Measurements from ENCODE around the gene ARHGEF37. TPM values are rescaled to one million over a fixed set of nuclear protein-coding genes. Genes with fewer than 3 reads are reported as not detected.
"Not testable (repeated sequence)": the region's sequence is repeated elsewhere in the genome, so short reads cannot be mapped to it uniquely, and the experiment has no call there.

The ARHGEF37 gene
- total and polyA plus RNA-seq, 2 of the 8 experiments (the other 6 are each of a cell fraction or from before 2014, with no cell fraction given), result 0.21 to 0.48 TPM

- H3K9me3 ChIP-seq (ENCODE audit: insufficient read depth in 2 of 2, low read depth in 1 of 2, low read length in 1 of 2); H3K23me2 ChIP-seq (ENCODE audit: low read depth, low read length); H3K4me3 ChIP-seq (ENCODE audit: extremely low read depth in 1 of 4, insufficient read depth in 2 of 4, low read depth in 3 of 4, low read length in 4 of 4); POLR2A ChIA-PET (ENCODE audit: partially characterized antibody); H2BK12ac ChIP-seq (ENCODE audit: low read depth, low read length); H4K91ac ChIP-seq (replicated peaks; ENCODE audit: insufficient read length, low read length); H2AK5ac ChIP-seq (ENCODE audit: low read depth, low read length); H3K36me3 ChIP-seq (ENCODE audit: control insufficient read depth in 2 of 4, insufficient read depth in 4 of 4, low read length in 3 of 4); H4K8ac ChIP-seq (ENCODE audit: extremely low read depth, insufficient read depth, low read length); H3K27ac ChIP-seq (ENCODE audit: low read depth, low read length); H2BK120ac ChIP-seq (replicated peaks; ENCODE audit: low read depth, low read length); H3K9ac ChIP-seq (replicated peaks in 1 of 4; ENCODE audit: extremely low read depth in 1 of 4, low read depth in 3 of 4, low read length in 3 of 4); H4K20me1 ChIP-seq (replicated peaks in 1 of 2; ENCODE audit: control insufficient read depth in 1 of 2, insufficient read depth in 2 of 2, low read length in 2 of 2); H3K14ac ChIP-seq (ENCODE audit: insufficient read length); H3K23ac ChIP-seq (ENCODE audit: insufficient read length); H3K27me3 ChIP-seq (replicated peaks in 1 of 4; ENCODE audit: control insufficient read depth in 3 of 4, extremely low read depth in 1 of 4, insufficient read depth in 3 of 4, low read length in 3 of 4); H4K5ac ChIP-seq (ENCODE audit: insufficient read length, low read depth, low read length); H3K4me2 ChIP-seq (ENCODE audit: insufficient read depth in 1 of 2, low read depth in 2 of 2, low read length in 2 of 2); H3K79me1 ChIP-seq (ENCODE audit: low read depth, low read length); H2BK15ac ChIP-seq (ENCODE audit: low read length); H3K4me1 ChIP-seq (replicated peaks in 1 of 4; ENCODE audit: control insufficient read depth in 3 of 4, insufficient read depth in 4 of 4, low read length in 3 of 4); FAIRE-seq; H3K56ac ChIP-seq (replicated peaks; ENCODE audit: insufficient read length, low read depth, low read length); H2BK5ac ChIP-seq (ENCODE audit: low read depth, low read length); H2BK20ac ChIP-seq (ENCODE audit: low read length); H3K79me2 ChIP-seq (ENCODE audit: control insufficient read depth in 1 of 2, insufficient read depth in 2 of 2, low read length in 2 of 2); H3K4ac ChIP-seq (replicated peaks; ENCODE audit: insufficient read length, low read depth, low read length); H3K18ac ChIP-seq (ENCODE audit: extremely low read depth, low read length); H2AFZ ChIP-seq (ENCODE audit: low read length); CTCF ChIA-PET (ENCODE audit: partially characterized antibody); DNase-seq (ENCODE audit: low read depth in 1 of 2, low spot score in 2 of 2): not testable (repeated sequence)
- WGBS, 2 experiments (ENCODE audit: extremely low coverage in 1 of 2, insufficient coverage in 1 of 2, insufficient read length in 1 of 2, insufficient replicate concordance in 2 of 2, low coverage in 1 of 2, low lambda C conversion rate in 2 of 2, missing lambda C conversion rate in 1 of 2), result no CpG with 5 or more reads among the region's 1 CpG
Measured at GRCh38 chr5:149649730-149650129, 68.4 kb downstream of the ARHGEF37 start.
